ENCODE data around the gene C22orf42. TPM values are rescaled to one million over a fixed set of nuclear protein-coding genes. Genes with fewer than 3 reads are reported as not detected.
"Not testable (repeated sequence)": the region's sequence is repeated elsewhere in the genome, so short reads cannot be mapped to it uniquely, and the experiment has no call there.

C22orf42 gene
- total RNA-seq, 4 donors from 2014 or later = not detected

DNA sequence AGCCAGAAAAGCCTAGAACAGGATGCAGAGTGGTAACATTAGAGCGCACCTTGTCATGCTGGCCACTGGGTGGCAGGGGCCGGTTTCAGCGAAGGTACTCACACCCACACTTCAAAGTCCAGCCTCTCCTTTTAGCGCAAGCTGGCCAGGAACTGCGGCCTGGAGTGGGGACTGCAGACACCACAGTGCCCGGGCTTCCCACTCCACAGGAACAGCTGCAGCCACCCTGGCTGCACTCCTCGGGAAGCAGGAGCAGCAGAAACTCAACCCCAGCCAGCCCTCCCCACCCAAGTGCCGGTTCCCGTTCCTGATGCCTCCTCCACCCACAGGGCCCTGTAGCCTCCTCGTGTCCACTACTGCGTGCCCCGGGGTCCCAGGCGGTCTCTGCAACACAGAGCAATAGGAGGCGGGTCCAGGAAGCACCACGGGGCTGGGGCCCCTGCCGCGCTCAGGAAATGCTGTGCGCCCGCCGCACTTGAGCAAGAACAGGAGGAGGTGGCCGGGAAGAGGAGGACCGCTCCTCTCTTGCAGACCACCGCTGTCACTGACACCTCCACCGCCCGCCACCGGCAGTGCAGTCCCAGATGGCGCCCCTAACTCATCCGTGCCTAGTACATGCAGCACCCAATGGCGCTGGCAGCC lies 43.6 kb upstream of the C22orf42 start:
- no peak overlapping the region for H3K27ac ChIP-seq
- DNase-seq = no peak
- WGBS, 2 donors = 5 to 8% methylated on average over 7 to 10 of the region's 29 CpGs
- TF ChIP-seq CTCF (IDR thresholded peaks at IDR 0.05) (peak in 5 of 6 experiments; percentile 31 to 54 (median 36)), POLR2A (IDR thresholded peaks at IDR 0.05) (no peak)
- intact Hi-C loops (cut with DNase I) = loop anchor here (10.0 kb wide), 1 partner anchor 228 kb away; no protein-coding TSS in a partner anchor
- H3K36me3 ChIP-seq = no peaks in the 10 kb centered on the region
- H3K27me3 ChIP-seq = peaks cover 0 to 75% (median 8%) of the 10 kb centered on the region in 4 donors
- H3K4me1 ChIP-seq = peaks cover 9 to 24% (median 12%) of the 10 kb centered on the region in 3 donors
- peak overlapping the region in 3 of 4 donors; percentile 13 to 47 (median 21) for H3K4me3 ChIP-seq
- H3K9me3 ChIP-seq = no peaks in the 10 kb centered on the region

- Histone ChIP-seq H3K27ac (no peak overlapping the region), H3K36me3 (no peaks in the 10 kb centered on the region), H3K27me3 (peaks cover 0 to 78% (median 8%) of the 10 kb centered on the region in 4 donors), H3K4me1 (peaks cover 9 to 24% (median 12%) of the 10 kb centered on the region in 3 donors), H3K9me3 (no peaks in the 10 kb centered on the region), H3K4me3 (peak overlapping the region in 1 of 4 donors; percentile 47)
- intact Hi-C loops (cut with DNase I) = loop anchor here (10.0 kb wide), 1 partner anchor 227 kb away; no protein-coding TSS in a partner anchor
- WGBS, 2 donors = 42 to 62% methylated on average over 1 to 3 of the region's 4 CpGs
- DNase-seq = no peak
- no peak for TF ChIP-seq CTCF (IDR thresholded peaks at IDR 0.05)
- TF ChIP-seq POLR2A (IDR thresholded peaks at IDR 0.05) = no peak
These were observed 43.0 kb upstream of the C22orf42 start for GRCh38 chr22:32202161-32202538.

GRCh38 chr22:32200752-32201151 lies 41.6 kb upstream of the C22orf42 start:
- no peak overlapping the region for H3K4me3 ChIP-seq
- H3K27ac ChIP-seq = no peak overlapping the region
- no peak for DNase-seq
- TF ChIP-seq POLR2A (IDR thresholded peaks at IDR 0.05) (no peak), CTCF (IDR thresholded peaks at IDR 0.05) (no peak)
- H3K36me3 ChIP-seq = no peaks in the 10 kb centered on the region
- intact Hi-C loops (cut with DNase I) = loop anchor here (10.0 kb wide), 1 partner anchor 226 kb away; no protein-coding TSS in a partner anchor
- H3K4me1 ChIP-seq = peaks cover 9 to 24% (median 12%) of the 10 kb centered on the region in 3 donors
- 44 to 52% methylated on average over 9 to 10 of the region's 10 CpGs for whole genome bisulfite sequencing, 2 donors
- H3K27me3 ChIP-seq = peaks cover 0 to 79% (median 8%) of the 10 kb centered on the region in 4 donors
- H3K9me3 ChIP-seq = no peaks in the 10 kb centered on the region

DNA sequence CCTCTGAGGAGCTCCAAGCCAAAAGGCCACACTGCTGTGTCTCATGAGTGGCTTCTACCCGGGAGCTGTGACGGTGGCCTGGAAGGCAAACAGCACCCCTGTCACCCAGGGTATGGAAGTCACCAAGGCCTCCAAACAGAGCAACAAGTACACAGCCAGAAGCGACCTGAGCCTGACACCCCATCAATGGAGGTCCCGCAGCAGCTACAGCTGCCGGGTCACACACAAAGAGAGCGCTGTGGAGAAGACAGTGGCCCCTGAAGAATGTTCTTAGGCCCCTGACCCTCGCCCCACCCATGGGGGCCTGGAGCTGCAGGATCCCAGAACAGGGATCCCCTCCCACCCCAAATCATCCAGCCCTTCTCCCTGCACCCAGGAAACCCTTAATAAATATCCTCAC lies 40.9 kb upstream of the C22orf42 start:
- no peaks in the 10 kb centered on the region for H3K9me3 ChIP-seq
- TF ChIP-seq POLR2A (IDR thresholded peaks at IDR 0.05) (no peak), CTCF (IDR thresholded peaks at IDR 0.05) (no peak)
- no peak for DNase-seq
- intact Hi-C loops (cut with DNase I) = loop anchor here (10.0 kb wide), 1 partner anchor 225 kb away; no protein-coding TSS in a partner anchor
- no peak overlapping the region for H3K27ac ChIP-seq
- peaks cover 0 to 75% (median 8%) of the 10 kb centered on the region in 4 donors for H3K27me3 ChIP-seq
- no peaks in the 10 kb centered on the region for H3K36me3 ChIP-seq
- peaks cover 9 to 24% (median 12%) of the 10 kb centered on the region in 3 donors for H3K4me1 ChIP-seq
- no peak overlapping the region for H3K4me3 ChIP-seq
- WGBS, 2 donors = 42 to 84% methylated on average over 3 to 5 of the region's 7 CpGs

DNA sequence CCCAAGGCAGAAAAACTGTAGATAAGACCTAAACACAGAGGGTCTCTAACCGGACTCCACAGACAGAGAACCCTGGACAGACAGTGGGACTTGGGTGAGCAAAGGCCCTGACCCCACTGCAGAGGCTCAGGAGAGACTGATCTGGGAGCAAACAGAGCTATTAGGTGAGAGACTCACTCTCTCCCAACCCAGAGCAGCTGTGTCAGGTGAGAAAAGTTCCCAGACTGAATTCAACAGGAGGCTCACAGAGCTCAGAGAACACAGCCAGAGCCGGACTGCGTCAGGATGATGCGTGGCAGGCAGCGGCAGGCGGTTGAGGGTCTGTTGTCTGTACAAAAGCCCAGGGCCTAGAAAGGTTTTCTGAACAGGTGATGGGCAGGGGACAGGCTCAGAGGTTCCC lies 40.2 kb upstream of the C22orf42 start:
- Histone ChIP-seq H3K27ac (no peak overlapping the region), H3K4me3 (no peak overlapping the region), H3K9me3 (no peaks in the 10 kb centered on the region), H3K36me3 (no peaks in the 10 kb centered on the region), H3K27me3 (peaks cover 0 to 69% (median 8%) of the 10 kb centered on the region in 4 donors), H3K4me1 (peaks cover 9 to 20% (median 12%) of the 10 kb centered on the region in 3 donors)
- DNase-seq = no peak
- TF ChIP-seq POLR2A (IDR thresholded peaks at IDR 0.05) (no peak), CTCF (IDR thresholded peaks at IDR 0.05) (no peak)
- 86 to 88% methylated on average over 6 of the region's 6 CpGs for WGBS, 2 donors
- intact Hi-C loops (cut with DNase I) = no loop called here

DNA sequence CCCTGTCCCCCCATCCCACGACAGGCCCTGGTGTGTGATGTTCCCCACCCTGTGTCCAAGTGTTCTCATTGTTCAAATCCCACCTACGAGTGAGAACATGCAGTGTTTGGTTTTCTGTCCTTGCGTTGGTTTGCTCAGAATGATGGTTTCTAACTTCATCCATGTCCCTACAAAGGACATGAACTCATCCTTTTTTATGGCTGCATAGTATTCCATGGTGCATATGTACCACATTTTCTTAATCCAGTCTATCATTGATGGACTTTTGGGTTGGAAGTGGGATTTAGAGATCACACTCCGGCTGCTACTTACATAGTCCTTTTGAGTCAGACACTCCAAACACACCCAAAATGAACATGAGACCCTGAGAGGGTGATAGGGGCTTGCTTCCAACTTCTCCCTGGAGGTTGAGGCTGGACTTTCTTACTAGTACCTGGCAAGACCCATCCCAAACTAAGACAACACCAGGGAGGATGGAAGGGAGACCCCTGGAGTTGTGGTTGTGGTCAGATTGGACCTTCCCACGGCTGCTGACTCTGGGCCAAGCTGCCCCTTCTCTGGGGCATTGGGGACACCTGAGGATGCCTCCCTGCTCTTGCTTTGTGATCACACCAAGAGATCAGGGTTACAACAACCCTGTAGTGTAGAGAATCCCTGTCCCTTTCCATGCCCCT lies 38.6 kb upstream of the C22orf42 start:
- H3K27ac ChIP-seq; H3K4me1 ChIP-seq; intact Hi-C loops (cut with DNase I); DNase-seq; H3K9me3 ChIP-seq; H3K4me3 ChIP-seq; H3K36me3 ChIP-seq: not testable (repeated sequence)
- H3K27me3 ChIP-seq = peaks cover 0 to 65% (median under 1%) of the 10 kb centered on the region in 4 donors
- 58 to 81% methylated on average over 3 to 4 of the region's 5 CpGs for WGBS, 2 donors

DNA sequence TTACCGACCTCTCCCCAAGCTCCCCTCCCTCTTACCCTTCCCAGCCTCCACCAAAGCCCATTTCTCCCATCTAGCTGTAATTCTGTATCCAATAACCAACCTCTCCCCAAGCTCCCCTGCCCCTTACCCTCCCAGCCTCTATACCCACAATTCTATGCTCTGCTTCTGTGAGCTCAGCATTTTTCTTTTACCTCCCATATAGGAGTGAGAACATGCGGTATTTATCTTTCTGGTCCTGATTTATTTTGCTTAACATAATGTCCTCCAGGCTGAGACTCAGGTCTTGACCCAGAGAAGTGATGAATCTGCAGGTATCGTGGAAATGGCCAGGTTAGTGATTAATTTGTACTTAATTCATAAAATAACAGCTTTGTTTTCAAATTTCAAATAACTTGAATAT lies 36.8 kb upstream of the C22orf42 start:
- H3K4me1 ChIP-seq; H3K27ac ChIP-seq; H3K36me3 ChIP-seq; intact Hi-C loops (cut with DNase I); H3K9me3 ChIP-seq; H3K4me3 ChIP-seq; DNase-seq: not testable (repeated sequence)
- H3K27me3 ChIP-seq = peaks cover 0 to 61% (median 0%) of the 10 kb centered on the region in 4 donors
- WGBS, 2 donors = 44 to 55% methylated on average over 3 of the region's 3 CpGs
